ENCODE data around the gene GRID1.

- TF ChIP-seq POLR2A (IDR thresholded peaks at IDR 0.05; ENCODE audit: low read length): no peak
- TF ChIP-seq GATA1 (IDR thresholded peaks at IDR 0.05; ENCODE audit: low read depth, low read length): no peak
Observed at GRCh38 chr10:86349474-86349873, 17.1 kb downstream of the GRID1 start.

All from erythroblast (primary cell).